GM19372 (cell line): Measurements from ENCODE around the gene RPS15.

Experiments used
- ATAC-seq: cut with Tn5 transposase; IDR thresholded peaks from one replicate; pipeline ENCODE4 v1.9.1; 2021; ENCODE audit warnings: mild to moderate bottlenecking, low read depth, moderate library complexity; ENCODE audit not compliant: unreplicated experiment

RPS15 gene

DNA sequence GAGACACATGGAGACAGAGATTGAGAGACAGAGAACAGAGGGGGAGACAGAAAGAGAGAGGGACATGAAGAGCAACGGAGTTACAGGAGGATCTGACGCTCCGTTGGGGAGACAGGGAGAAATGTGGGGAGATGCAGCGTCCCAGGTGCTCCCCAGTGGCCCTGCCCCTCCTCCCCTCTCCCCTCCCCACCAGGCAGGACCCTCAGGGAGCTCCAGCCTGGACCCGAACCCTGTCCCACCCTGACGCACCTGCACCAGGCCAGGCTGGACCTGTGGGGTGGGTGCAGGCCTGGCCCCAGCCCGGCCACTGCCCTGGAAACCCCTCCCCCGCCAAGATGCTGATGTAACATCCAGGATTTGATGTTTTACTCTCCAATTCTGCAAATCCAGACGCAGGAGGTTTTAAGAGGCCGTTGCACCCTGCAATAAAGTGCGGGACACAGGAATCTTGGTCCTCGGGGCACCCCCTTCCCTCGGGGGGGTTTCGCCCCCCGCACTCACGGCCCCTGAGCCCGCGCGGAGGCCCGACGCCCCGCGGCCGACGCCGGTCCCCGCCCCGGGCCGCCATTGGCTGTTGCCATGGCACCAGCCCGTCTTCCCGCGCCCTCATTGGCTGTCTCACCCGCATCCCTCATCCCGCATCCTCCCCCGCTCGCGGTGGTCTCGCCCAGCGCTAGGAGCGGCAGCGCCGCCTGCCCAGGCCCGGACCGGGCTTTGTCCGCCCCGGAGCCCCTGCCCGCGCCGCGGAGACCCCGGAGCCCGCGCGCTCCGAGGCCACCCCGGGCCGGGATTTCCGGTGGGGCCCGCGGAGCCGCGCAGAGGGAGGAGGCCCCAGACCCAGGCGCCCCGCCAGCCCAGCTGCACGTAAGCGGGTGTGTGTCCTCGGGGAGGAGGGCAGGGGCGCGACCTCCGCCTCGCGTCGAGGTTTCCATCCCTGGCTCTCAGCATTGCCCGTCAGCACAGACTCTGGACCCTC, 11.6 kb downstream of the RPS15 start, which contains the start of gene APC2:
TSS of gene APC2 (plus strand) at position 655 of the 976 bp plus-strand sequence. CDS start 2,881 bp downstream, outside the sequence.
- no peak for ATAC-seq

DNA sequence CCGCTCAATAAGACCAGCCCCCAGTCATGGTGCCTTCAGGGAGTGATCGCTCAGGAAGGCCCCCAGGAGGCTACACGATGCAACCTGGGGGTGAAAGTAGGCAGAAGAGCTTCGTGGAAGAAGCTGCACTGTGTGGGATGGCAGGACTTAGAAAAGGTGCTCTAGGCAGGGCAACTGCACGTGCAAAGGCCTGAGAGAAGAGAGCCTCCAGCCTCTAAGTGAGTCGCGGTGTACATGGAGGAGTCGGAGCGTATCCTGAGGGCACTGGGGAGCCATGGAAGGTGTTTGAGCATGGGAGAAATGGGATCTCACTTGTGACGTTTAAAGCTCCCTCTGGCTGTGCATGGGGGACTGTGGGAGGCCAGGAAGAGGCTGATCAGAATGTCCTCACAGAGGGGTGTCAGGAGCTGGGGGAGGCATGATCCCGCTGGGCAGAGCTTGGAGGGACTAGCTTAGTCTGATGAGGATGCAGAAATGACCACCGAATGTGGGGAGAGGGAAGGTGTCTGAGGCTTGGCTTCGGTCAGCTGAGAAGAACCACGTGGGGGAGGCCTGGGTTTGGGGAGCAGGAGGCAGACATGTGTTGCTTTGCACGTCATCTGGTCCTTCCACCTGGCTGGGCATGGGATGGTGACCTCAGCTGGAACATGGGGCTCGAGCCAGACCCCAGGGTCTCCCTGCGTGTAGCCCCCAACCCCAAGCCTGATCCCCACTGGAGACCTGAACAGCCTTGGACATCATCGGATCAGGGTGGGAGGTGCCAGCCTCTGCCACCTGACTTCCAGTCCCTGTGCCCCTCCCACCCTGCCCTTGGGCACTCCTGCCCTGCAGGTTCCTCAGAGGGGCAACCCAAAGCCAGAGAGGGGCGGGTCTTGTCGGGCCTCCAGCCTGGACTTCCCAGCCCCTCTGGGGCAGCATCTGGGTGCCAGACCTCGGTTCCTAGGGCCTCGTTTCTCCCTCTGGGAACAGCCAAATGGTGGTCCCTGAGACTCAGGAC, 12.8 kb downstream of the RPS15 start:
- ATAC-seq: no peak

DNA sequence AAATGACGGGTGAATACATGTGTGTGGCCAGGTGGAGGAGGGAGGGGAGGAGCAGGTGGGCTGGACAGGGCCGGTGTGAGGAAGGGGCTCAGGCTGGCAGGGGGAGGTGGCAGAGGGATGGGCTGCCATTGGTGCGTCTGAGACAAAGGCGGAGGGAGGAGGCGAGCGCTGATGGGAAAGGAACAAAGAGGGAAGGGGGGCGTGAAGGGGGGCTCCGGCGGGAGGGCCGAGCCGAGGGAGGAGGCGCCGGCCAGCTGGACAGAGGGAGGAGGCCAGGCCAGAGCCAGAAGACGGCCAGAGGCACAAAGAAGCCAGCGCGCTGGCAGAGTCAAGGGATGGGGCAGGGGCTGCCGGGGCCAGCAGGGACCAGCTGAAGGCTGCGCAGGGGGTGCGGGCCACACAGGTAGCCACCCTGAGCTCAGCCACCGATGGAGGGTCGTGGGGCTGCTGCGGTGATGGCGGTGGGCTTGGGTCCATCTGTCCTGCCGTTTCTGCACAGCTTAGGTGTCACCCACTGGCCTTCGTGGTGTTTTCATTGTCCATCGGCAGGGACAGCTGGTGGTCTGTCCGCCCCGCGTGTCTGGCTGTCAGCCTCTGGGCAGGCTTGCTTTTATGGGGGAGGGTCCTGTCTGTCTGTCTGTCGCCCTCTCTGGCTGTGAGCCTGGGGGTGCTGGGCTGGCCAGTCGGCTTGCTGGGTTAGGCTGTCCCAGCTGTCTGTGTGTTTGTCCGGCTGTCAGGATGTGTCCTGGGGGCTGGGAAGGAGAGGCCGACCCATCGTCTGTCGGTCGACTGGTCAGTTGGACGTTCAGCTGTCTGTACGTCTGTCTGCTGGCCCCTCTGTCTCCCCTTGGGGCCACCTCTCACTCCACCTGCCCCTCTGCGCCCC, 14.0 kb downstream of the RPS15 start:
- ATAC-seq: no peak

DNA sequence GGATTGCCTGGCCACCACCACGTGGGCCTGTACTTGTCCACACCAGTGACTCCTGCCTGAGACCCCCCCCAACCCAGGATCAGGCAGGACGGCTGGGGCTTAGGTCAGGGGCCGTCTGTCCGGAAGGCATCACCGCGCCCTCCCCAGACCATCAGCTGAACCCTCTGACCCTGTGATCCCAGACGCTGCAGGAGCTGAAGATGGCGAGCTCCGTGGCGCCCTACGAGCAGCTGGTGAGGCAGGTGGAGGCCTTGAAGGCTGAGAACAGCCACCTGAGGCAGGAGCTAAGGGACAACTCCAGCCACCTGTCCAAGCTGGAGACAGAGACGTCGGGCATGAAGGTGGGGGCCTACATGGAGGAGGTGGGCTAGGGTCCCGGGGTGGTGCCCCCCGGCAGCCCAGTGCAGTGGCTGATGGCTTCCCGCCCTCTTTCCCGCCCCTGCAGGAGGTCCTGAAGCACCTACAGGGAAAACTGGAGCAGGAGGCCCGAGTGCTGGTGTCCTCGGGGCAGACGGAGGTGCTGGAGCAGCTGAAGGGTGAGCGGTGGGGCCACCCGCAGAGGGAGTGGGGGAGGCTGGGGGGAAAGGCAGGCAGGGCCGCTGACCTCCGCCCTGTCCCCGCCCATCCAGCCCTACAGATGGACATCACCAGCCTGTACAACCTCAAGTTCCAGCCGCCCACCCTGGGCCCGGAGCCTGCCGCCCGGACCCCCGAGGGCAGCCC, 14.8 kb downstream of the RPS15 start:
- no peak for ATAC-seq

DNA sequence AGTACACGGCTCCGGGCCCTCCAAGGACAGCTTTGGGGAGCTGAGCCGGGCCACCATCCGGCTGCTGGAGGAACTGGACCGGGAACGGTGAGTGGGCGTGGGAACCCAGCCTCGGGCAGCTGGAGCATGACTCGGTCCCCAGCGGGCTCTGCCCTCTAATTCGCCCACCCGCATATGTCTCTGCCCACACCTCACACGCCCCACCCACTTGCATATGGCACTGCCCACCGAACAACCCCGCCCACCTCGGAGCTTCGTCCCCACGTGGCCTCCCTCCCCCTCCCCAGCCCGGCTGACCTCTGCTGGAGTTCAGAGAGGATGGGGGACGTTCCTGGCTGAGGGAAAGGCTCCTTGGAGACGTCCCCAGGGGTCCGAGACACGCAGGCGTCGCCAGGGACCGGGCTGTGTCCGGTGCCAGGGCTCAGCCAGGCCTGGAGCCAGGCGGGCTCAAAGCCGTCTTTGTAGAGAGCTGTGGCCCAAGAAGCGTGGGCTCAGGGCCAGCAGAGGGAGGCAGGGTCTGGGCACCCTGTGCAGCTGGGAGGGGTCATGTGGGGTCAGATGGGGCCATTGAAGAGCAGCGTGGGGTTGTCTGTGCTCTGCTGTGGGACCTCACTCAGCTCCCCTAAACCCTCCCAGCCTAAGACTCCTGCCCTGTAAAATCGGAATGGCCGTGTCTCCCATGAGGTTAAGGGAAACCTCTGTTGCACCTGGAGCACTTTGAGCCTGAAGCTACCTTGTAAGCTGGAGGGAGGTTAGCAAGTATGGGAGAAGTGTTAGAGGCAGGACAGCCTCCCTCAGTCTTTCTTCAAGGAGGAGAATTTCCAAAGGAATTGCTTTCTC, 15.5 kb downstream of the RPS15 start:
- ATAC-seq: no peak

DNA sequence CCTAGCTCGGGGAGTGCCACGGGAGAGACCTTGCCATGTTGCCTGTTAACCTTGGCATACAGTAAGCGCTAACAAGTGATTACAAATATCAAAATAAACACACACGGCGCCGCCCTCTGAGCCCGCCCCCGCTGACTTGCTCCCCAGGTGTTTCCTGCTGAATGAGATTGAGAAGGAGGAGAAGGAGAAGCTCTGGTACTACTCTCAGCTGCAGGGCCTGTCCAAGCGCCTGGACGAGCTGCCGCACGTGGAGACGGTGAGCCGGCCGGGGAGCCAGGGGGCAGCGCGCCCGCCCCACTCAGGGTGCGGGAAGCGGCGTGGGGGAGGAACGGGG, 16.8 kb downstream of the RPS15 start:
- ATAC-seq: no peak

DNA sequence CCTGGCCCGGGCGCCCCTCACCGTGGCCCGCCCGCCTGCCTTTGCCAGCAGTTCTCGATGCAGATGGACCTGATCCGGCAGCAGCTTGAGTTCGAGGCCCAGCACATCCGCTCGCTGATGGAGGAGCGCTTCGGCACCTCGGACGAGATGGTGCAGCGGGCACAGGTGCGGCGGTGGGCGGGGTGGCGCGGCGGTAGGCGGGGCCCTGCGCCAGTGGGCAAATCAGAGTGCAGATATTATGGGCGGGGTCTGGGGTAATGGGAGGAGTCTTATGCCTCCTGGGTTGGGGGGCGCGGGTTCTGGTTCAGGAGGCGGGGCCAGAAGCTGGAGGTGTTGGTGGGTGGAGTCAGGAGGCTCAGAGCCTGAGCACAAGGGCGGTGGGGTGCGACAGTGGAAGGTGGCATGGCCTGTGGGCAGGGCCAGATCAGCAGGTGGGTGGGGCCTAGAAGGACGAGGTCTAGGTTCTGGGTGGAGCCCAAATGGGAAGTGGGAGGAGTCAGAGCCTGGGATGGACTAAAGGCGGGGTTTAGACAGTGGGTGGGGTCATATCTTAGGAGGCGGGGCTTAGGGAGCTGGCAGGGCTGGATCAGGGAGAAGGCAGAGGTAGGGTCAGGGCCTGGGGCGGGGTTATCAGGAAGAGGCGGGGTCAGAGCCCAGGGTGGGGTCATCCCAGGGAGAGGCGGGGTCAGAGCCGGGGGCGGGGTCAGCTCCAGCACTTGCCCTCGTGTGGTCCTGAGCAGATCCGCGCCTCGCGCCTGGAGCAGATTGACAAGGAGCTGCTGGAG, 17.3 kb downstream of the RPS15 start:
- ATAC-seq: no peak

DNA sequence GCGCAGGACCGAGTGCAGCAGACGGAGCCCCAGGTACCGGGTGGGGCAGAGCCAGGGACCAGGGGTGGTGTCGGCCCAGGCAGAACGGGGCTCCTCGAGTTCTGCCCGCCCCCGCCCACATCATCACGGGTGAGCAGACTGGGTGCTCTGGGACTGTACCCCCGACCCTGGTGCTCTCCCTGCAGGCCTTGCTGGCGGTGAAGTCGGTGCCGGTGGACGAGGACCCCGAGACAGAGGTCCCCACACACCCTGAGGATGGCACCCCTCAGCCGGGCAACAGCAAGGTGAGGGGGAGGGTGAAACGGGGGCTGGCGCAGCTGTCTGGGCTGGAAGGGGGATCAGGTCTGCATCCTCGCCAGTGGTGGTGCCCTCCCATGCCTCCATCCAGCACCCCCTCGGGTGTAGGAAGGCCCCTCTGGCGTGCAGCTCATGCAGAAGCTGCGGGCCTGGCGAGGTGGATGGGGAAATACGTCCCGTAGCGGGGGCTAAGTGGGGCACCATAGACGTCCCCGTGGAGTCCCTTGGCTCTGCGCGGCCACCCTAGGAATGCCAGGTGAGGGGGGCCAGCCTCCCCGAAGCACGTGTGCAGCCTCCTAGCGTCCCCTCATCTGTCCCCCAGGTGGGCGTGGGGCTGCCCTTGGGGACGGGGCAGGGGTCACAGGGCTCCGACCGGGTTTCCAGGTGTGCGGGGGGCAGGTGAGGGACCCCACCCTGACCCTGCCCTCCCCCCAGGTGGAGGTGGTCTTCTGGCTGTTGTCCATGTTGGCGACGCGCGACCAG, 18.1 kb downstream of the RPS15 start:
- ATAC-seq: no peak

DNA sequence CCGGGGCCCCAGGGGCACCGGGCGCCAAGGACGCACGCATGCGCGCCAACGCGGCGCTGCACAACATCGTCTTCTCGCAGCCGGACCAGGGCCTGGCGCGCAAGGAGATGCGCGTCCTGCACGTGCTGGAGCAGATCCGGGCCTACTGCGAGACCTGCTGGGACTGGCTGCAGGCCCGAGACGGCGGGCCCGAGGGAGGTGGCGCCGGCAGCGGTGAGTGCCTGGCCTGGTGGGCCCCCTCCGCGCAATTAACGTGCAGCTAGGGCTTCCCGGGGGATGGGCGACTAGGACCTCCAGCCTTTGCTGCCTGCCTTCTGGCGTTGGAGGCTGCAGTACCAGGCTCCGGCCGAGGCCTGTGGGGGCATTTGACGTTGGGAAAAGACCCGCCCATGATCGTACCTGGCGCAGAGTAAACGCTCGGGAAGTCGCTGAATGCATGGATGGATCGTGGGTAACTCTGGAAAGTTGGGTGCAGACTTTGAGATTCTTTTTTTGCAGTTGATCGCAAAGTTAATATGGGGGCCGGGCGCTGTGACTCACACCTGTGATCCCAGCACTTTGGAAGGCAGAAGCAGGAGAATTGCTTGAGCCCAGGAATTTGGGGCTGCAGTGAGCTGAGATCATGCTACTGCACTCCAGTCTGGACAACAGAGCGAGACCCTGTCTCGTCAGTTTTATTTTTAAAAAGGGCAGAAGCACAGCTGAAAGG, 19.0 kb downstream of the RPS15 start:
- no peak for ATAC-seq

DNA sequence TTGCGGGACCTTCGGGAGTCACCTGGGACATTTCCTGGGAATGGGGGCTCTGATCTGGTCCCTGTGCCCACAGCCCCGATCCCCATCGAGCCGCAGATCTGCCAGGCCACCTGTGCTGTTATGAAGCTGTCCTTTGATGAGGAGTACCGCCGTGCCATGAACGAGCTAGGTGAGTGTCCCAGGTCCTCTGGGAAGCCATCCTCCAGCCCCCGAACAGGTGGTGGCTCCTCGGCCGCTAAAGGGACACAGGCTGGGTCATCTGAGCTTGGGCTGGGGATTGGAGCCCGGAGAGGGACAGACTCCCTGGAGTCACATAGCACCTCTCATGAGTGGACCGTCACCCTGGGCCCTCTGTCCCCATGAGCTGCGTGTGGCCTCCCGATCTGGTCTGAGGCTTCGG, 19.7 kb downstream of the RPS15 start:
- no peak for ATAC-seq

DNA sequence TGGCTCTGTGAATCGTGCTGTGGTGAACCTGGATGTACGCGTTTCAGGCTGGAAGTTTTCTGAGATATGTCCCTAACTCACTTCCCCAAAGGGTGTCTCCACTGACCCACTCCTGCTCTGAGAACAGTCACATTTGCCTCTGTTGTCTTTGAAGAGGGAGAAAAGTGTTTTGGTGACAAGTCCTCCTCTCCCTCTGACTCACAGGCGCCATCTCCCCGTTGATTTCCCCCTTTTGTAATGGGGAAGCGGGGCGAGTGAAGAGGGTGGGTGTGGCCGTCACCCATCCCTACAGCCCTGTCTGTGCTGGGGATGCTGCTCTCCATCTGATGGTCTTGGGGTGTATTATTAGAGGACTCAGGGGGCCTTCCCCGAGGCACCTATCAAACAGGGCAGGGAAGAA, 21.3 kb downstream of the RPS15 start:
- ATAC-seq: no peak

DNA sequence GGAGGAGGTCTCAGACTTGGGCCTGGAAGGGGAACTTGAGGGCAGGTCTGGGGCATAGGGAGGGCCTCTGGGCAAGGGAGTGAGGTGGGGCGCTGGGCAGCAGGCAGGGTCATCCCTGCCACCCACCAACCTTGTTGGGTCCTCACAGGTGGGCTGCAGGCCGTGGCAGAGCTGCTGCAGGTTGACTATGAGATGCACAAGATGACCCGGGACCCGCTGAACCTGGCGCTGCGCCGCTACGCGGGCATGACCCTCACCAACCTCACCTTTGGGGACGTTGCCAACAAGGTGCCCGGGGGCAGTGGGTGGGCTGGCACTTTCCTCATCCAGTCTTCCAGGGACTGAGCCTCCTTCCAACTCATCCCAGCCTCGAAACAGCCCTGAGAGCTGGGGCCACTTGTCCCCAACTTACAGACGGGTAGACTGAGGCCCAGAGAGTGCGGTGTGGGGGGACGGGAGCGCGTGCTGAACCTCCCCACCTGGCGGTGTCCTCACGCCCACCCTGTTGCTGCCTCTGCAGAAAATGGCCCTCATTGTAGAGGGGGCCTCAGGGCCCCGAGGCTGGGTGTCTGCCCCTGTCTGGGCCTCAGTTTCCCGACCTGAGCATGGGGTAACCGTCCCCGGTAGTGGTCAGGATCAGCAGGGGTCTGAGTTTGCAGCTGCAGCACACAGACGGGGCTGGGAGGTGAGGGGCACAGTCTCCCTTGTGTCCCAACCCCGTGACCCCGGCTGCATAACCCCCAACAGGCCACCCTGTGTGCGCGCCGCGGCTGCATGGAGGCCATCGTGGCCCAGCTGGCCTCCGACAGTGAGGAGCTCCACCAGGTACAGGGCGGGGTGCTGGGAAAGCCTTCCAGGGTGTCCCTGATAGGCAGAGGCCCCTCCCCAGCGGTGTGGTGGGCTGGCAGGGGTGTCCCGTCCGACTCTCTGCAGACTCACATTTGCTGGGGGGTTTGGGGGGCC, 22.1 kb downstream of the RPS15 start:
- no peak for ATAC-seq

DNA sequence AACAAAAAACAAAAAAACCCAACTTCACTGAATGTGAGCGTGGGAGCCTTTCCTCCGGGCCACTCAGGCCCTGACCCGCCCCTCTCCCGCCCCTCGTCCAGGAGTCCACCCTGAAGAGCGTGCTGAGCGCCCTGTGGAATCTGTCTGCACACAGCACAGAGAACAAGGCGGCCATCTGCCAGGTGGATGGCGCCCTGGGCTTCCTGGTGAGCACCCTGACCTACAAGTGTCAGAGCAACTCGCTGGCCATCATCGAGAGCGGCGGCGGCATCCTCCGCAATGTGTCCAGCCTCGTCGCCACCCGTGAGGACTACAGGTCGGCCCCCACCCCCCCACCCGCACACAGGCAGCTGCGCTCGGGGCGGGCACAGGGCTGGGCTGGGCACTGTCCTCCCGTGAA, 23.7 kb downstream of the RPS15 start:
- no peak for ATAC-seq

DNA sequence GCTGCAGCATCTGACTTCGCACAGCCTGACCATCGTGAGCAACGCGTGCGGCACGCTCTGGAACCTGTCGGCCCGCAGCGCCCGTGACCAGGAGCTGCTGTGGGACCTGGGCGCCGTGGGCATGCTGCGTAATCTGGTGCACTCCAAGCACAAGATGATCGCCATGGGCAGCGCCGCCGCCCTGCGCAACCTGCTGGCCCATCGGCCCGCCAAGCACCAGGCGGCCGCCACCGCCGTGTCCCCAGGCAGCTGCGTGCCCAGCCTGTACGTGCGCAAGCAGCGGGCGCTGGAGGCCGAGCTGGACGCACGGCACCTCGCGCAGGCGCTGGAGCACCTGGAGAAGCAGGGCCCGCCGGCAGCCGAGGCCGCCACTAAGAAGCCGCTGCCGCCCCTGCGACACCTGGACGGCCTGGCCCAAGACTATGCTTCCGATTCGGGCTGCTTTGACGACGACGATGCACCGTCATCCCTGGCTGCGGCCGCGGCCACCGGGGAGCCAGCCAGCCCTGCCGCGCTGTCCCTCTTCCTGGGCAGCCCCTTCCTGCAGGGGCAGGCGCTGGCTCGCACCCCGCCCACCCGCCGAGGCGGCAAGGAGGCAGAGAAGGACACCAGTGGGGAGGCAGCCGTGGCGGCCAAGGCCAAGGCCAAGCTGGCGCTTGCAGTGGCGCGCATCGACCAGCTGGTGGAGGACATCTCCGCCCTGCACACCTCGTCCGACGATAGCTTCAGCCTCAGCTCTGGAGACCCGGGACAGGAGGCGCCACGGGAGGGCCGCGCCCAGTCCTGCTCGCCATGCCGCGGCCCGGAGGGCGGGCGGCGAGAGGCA, 27.2 kb downstream of the RPS15 start:
- ATAC-seq: no peak
